ENCODE measurements around the gene PGC. TPM values are rescaled to one million over a fixed set of nuclear protein-coding genes. Genes with fewer than 3 reads are reported as not detected.

PGC gene
- total and polyA plus RNA-seq, 9 of the 15 experiments (the other 6 are each of a cell fraction or from before 2014, with no cell fraction given) = 0.17 to 0.40 TPM; not detected in 7

DNA sequence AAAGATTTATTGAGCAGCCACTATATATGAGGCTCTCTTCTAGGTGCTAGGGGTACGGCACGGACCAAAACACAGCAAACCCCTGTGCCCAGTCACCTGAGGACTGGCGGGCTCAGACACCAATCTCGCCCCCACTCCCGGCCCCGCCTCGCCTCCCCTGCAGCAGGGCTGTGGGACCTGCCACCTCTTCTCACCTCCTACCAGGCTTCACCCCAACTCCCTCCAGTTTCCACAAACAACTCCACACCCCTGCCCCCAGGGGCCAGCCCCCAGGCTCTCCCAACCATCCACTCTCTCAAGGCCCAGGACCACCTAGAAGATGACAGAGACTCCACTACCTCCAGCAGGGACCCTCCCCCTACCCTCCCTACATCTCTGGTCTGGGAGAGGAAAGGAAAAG is 18.2 kb downstream of the PGC start:
- Histone ChIP-seq H3K4me1 (replicated peaks in 1 of 2; ENCODE audit: control insufficient read depth in 2 of 2, insufficient read depth in 2 of 2, low read length in 2 of 2) (peaks cover 11 to 26% of the 10 kb centered on the region in 2 experiments), H3K27me3 (ENCODE audit: control insufficient read depth in 2 of 2, insufficient read depth in 2 of 2, low read length in 2 of 2) (peaks cover 0 to 32% of the 10 kb centered on the region in 2 experiments; a peak in 2 of 5 replicates), H3K9me3 (replicated peaks; ENCODE audit: control insufficient read depth, insufficient read depth, low read depth, low read length) (no peaks in the 10 kb centered on the region), H3K79me2 (ENCODE audit: control insufficient read depth, insufficient read depth, low read length) (no peaks in the 10 kb centered on the region), H3K4me2 (ENCODE audit: insufficient read depth, low read length) (no peak overlapping the region), H3K4me3 (no peak overlapping the region), H3K9ac (ENCODE audit: insufficient read depth in 1 of 2, low read depth in 2 of 2, low read length in 2 of 2) (no peak overlapping the region), H3K36me3 (ENCODE audit: control insufficient read depth, insufficient read depth, low read length) (no peaks in the 10 kb centered on the region), H4K20me1 (replicated peaks; ENCODE audit: control insufficient read depth, insufficient read depth, low read length) (peaks cover 14% of the 10 kb centered on the region; the same call in 1 of the 2 replicates), H3K9me1 (ENCODE audit: control insufficient read depth, insufficient read depth, low read length) (no peaks in the 10 kb centered on the region), H3K27ac (ENCODE audit: extremely low read depth, low read depth, low read length) (no peak overlapping the region), H2AFZ (ENCODE audit: low read depth, low read length) (no peak overlapping the region)
- WGBS (ENCODE audit: insufficient coverage, low coverage, missing lambda C conversion rate) = 13% methylated on average over 7 of the region's 7 CpGs
- no peak for FAIRE-seq
- in situ Hi-C loops (cut with MboI) = no loop called here
- intact Hi-C loops (cut with micrococcal nuclease) = no loop called here
- no peak for ATAC-seq
- no TSS peak for BruUV-seq (replicated peaks)
- no peak for TF ChIP-seq ARHGAP35 (IDR thresholded peaks at IDR 0.05; ENCODE audit: partially characterized antibody)
- TF ChIP-seq RFX1 (IDR thresholded peaks at IDR 0.05) = no peak
- no peak for TF ChIP-seq PCBP1 (IDR thresholded peaks at IDR 0.05; ENCODE audit: low read depth, low read length, poor library complexity, severe bottlenecking)
- TF ChIP-seq HDAC8 (tag; IDR thresholded peaks at IDR 0.05) = no peak
- no peak for TF ChIP-seq ZNF253 (CRISPR knock-in tag; conservative IDR thresholded peaks at IDR 0.05)
- no peak for TF ChIP-seq ZNF764 (CRISPR knock-in tag; IDR thresholded peaks at IDR 0.05; ENCODE audit: low read depth)
- TF ChIP-seq ARID1B (IDR thresholded peaks at IDR 0.05) = no peak
- TF ChIP-seq, protein P1, sequence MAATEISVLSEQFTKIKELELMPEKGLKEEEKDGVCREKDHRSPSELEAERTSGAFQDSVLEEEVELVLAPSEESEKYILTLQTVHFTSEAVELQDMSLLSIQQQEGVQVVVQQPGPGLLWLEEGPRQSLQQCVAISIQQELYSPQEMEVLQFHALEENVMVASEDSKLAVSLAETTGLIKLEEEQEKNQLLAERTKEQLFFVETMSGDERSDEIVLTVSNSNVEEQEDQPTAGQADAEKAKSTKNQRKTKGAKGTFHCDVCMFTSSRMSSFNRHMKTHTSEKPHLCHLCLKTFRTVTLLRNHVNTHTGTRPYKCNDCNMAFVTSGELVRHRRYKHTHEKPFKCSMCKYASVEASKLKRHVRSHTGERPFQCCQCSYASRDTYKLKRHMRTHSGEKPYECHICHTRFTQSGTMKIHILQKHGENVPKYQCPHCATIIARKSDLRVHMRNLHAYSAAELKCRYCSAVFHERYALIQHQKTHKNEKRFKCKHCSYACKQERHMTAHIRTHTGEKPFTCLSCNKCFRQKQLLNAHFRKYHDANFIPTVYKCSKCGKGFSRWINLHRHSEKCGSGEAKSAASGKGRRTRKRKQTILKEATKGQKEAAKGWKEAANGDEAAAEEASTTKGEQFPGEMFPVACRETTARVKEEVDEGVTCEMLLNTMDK (IDR thresholded peaks at IDR 0.05; ENCODE audit: borderline replicate concordance, insufficient read depth, low read depth, low read length, poor library complexity, severe bottlenecking) = no peak
- no peak for TF ChIP-seq ZFP30 (CRISPR knock-in tag; IDR thresholded peaks at IDR 0.05; ENCODE audit: borderline replicate concordance)
- TF ChIP-seq ZNF121 (CRISPR knock-in tag; conservative IDR thresholded peaks at IDR 0.05) = no peak
- no peak for TF ChIP-seq FOXK1 (CRISPR knock-in tag; IDR thresholded peaks at IDR 0.05; ENCODE audit: borderline replicate concordance)
- TF ChIP-seq LEF1 (IDR thresholded peaks at IDR 0.05) = no peak
- TF ChIP-seq ZNF766 (CRISPR knock-in tag; conservative IDR thresholded peaks at IDR 0.05) = no peak
- TF ChIP-seq FIP1L1 (IDR thresholded peaks at IDR 0.05; ENCODE audit: low read depth, low read length, poor library complexity, severe bottlenecking) = no peak
- no peak for TF ChIP-seq PHF8 (IDR thresholded peaks at IDR 0.05; ENCODE audit: borderline replicate concordance, low read length)
- no peak for TF ChIP-seq MXD1 (CRISPR knock-in tag; IDR thresholded peaks at IDR 0.05; ENCODE audit: borderline replicate concordance, poor library complexity, severe bottlenecking)
- TF ChIP-seq GTF2B (IDR thresholded peaks at IDR 0.05; ENCODE audit: extremely low read depth, insufficient read length) = no peak
- ChIA-PET CTCF (ENCODE audit: low intra/inter-chr PET ratio) (no interaction called here), POLR2A (interaction anchor here (1.0 to 1.2 kb wide), 2 partner anchors 12 to 98 kb away, joined by 3 read pairs; no protein-coding TSS in a partner anchor)
- no peak for DNase-seq (ENCODE audit: extremely low read depth in 1 of 4, low spot score in 3 of 4)
